Upper lobe of left lung (tissue), 4 donors: ENCODE measurements around the gene SLC35G2.

ENCODE experiments used
- CTCF ChIP-seq, 6 experiments: fragments of 450-650 bp in 4 of 6; fragments of 200-600 bp in 2 of 6; sonication (generic) in 2 of 6; IDR thresholded peaks; one replicate each; pipeline ENCODE4 v1.5.1; 2016 to 2019; ENCODE audit warnings: antibody characterized with exemption in 6 of 6
- POLR2A ChIP-seq, 4 donors: fragments of 450-650 bp; IDR thresholded peaks; one replicate each; pipeline ENCODE4 v1.5.1; 2016 to 2017; ENCODE audit warnings: antibody characterized with exemption in 4 of 4, mild to moderate bottlenecking in 2 of 4

- TF ChIP-seq CTCF (IDR thresholded peaks at IDR 0.05) (no peak), POLR2A (IDR thresholded peaks at IDR 0.05) (no peak)
Measured at GRCh38 chr3:136844724-136845123, 25.8 kb downstream of the SLC35G2 start.
